HEK293 (cell line): ENCODE results near the gene COL1A1.
A peak's percentile ranks its signal among the peaks of the same experiment; 100 is the strongest.

Experiments
- AEBP2 ChIP-seq: fragments of 450-650 bp; formaldehyde crosslinking; IDR thresholded peaks from 2 replicates; pipeline ENCODE4 v1.5.1; 2016; ENCODE audit warnings: missing biosample characterization, missing genetic modification characterization, borderline replicate concordance
- BCL11B ChIP-seq: fragments of 450-650 bp; formaldehyde crosslinking; IDR thresholded peaks from 2 replicates; pipeline ENCODE4 v1.5.1; 2016; ENCODE audit warnings: low read depth, missing biosample characterization, missing genetic modification characterization
- GLI2 ChIP-seq: fragments of 450-650 bp; formaldehyde crosslinking; IDR thresholded peaks from 2 replicates; pipeline ENCODE4; 2017; ENCODE audit warnings: missing biosample characterization, missing genetic modification characterization, low read depth, borderline replicate concordance
- PRDM4 ChIP-seq: fragments of 450-650 bp; formaldehyde crosslinking; IDR thresholded peaks from 2 replicates; pipeline ENCODE4 v1.5.1; 2017; ENCODE audit warnings: missing biosample characterization, missing genetic modification characterization
- SCRT1 ChIP-seq: fragments of 450-650 bp; formaldehyde crosslinking; IDR thresholded peaks from 2 replicates; pipeline ENCODE4 v1.5.1; 2016; ENCODE audit warnings: missing biosample characterization, missing genetic modification characterization, borderline replicate concordance
- TRIM28 ChIP-seq: IDR thresholded peaks from 2 replicates; pipeline ENCODE4 v1.6.1; 2011; ENCODE audit warnings: low read length, control low read depth, borderline replicate concordance
- YY1 ChIP-seq: fragments of 450-650 bp; formaldehyde crosslinking; IDR thresholded peaks from 2 replicates; pipeline ENCODE4 v1.5.1; 2018; ENCODE audit warnings: missing biosample characterization, missing genetic modification characterization
- ZEB2 ChIP-seq: fragments of 450-650 bp; formaldehyde crosslinking; IDR thresholded peaks from 2 replicates; pipeline ENCODE4 v1.5.1; 2016; ENCODE audit warnings: missing biosample characterization, missing genetic modification characterization
- ZFHX2 ChIP-seq: fragments of 450-650 bp; formaldehyde crosslinking; conservative IDR thresholded peaks from 2 replicates; pipeline ENCODE4 v1.5.1; 2016; ENCODE audit warnings: missing biosample characterization, missing genetic modification characterization
- ZFP37 ChIP-seq: fragments of 450-650 bp; formaldehyde crosslinking; IDR thresholded peaks from 2 replicates; pipeline ENCODE4 v1.5.1; 2016; ENCODE audit warnings: missing biosample characterization, missing genetic modification characterization
- ZNF184 ChIP-seq: fragments of 450-650 bp; IDR thresholded peaks from 2 replicates; pipeline ENCODE4 v1.5.1; 2018; ENCODE audit warnings: missing biosample characterization, mild to moderate bottlenecking, missing genetic modification characterization
- ZNF223 ChIP-seq: fragments of 450-650 bp; formaldehyde crosslinking; IDR thresholded peaks from 2 replicates; pipeline ENCODE4 v1.5.1; 2016; ENCODE audit warnings: missing biosample characterization, missing genetic modification characterization
- ZNF266 ChIP-seq: fragments of 450-650 bp; formaldehyde crosslinking; IDR thresholded peaks from 2 replicates; pipeline ENCODE4 v1.5.1; 2016; ENCODE audit warnings: missing biosample characterization, missing genetic modification characterization, low read depth
- ZNF324 ChIP-seq: fragments of 450-650 bp; formaldehyde crosslinking; IDR thresholded peaks from 2 replicates; pipeline ENCODE4 v1.5.1; 2016; ENCODE audit warnings: missing biosample characterization, missing genetic modification characterization
- ZNF335 ChIP-seq: fragments of 450-650 bp; formaldehyde crosslinking; conservative IDR thresholded peaks from 2 replicates; pipeline ENCODE4 v1.5.1; 2016; ENCODE audit warnings: missing biosample characterization, missing genetic modification characterization
- ZNF416 ChIP-seq: fragments of 450-650 bp; formaldehyde crosslinking; IDR thresholded peaks from 2 replicates; pipeline ENCODE4 v1.5.1; 2016; ENCODE audit warnings: missing biosample characterization, missing genetic modification characterization
- ZNF518A ChIP-seq: fragments of 450-650 bp; formaldehyde crosslinking; conservative IDR thresholded peaks from 2 replicates; pipeline ENCODE4 v1.5.1; 2016; ENCODE audit warnings: low read depth, missing biosample characterization, missing genetic modification characterization
- ZNF561 ChIP-seq: fragments of 450-650 bp; IDR thresholded peaks from 2 replicates; pipeline ENCODE4 v1.5.1; 2018; ENCODE audit warnings: missing biosample characterization, missing genetic modification characterization, borderline replicate concordance
- ZNF660 ChIP-seq: fragments of 450-650 bp; IDR thresholded peaks from 2 replicates; pipeline ENCODE4 v1.5.1; 2018; ENCODE audit warnings: missing biosample characterization, mild to moderate bottlenecking, missing genetic modification characterization
- TF ChIP-seq, protein P1 (sequence below): fragments of 450-650 bp; formaldehyde crosslinking; IDR thresholded peaks from 2 replicates; pipeline ENCODE4 v1.5.1; 2016; ENCODE audit warnings: missing biosample characterization, missing genetic modification characterization
- TF ChIP-seq, protein P2 (sequence below): fragments of 450-650 bp; formaldehyde crosslinking; IDR thresholded peaks from 2 replicates; pipeline ENCODE4 v1.5.1; 2016; ENCODE audit warnings: missing biosample characterization, missing genetic modification characterization
- TF ChIP-seq, protein P3 (sequence below): fragments of 450-650 bp; formaldehyde crosslinking; IDR thresholded peaks from 2 replicates; pipeline ENCODE4 v1.5.1; 2016; ENCODE audit warnings: missing biosample characterization, missing genetic modification characterization

COL1A1 gene

DNA sequence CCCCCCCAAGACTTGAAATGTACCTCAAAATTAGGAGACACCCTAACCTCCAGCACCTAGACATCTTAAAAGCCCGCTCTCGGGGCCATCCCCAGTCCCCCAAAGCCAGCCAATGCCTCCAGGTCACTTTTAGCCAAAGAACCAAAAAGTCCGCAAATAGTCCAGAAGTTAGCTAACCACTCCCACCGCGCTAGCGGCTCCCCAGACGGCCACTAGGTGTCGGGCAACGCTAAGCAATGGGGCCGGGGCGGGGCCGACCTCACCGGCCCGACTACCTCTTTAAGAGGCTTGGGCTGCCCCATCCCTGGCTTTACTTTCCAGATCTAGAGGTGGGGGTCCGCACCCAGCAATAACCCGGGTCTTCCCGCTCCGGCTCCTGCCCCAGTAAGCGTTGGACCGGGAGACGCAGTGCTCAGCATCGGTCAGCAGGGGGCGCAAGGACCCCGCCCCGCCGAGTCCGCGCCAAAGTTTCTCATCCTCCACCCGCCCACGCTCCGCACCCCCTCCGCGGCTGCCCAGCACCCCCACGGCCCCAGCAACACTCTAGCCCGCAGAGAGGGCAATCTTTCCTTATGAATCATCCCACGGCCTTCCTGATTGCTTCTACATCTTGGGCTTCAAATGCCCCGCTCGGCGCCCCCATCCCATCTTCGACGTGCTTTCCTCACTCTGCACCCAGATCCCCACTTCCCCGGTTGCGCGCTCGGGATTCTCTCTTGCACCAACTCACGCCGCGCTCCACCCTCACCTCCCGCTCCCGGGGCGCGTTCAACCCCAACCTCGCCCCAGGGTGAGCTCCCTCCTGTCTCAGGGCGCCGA is 765 bp downstream of the COL1A1 start (continued):
- TF ChIP-seq ZEB2 (tag by site-specific recombination) (peak; percentile 83; the same call in 1 of the 2 replicates), ZNF184 (no peak), ZNF223 (tag by site-specific recombination) (no peak), TRIM28 (no peak), ZNF266 (tag by site-specific recombination) (no peak), ZNF416 (no peak), ZNF561 (peak; percentile 79; the same call in 1 of the 2 replicates), ZNF324 (tag by site-specific recombination) (peak; percentile 64; the same call in 1 of the 2 replicates), ZFP37 (0 out of 2 replicates have a peak, but pooled peaks have one; percentile 76), ZNF660 (tag by site-specific recombination) (peak; percentile 86), AEBP2 (tag by site-specific recombination) (no peak), YY1 (tag by site-specific recombination) (peak; percentile 35; the same call in 1 of the 2 replicates), BCL11B (tag by site-specific recombination) (0 out of 2 replicates have a peak, but pooled peaks have one; percentile 43), SCRT1 (tag by site-specific recombination) (no peak), GLI2 (tag by site-specific recombination) (no peak; the same call in 1 of the 2 replicates), ZNF518A (tag by site-specific recombination) (peak; percentile 15; the same call in 1 of the 2 replicates), ZNF335 (tag by site-specific recombination) (peak; percentile 69), ZFHX2 (tag by site-specific recombination) (peak; percentile 96), PRDM4 (tag by site-specific recombination) (no peak)
- TF ChIP-seq, protein P1, sequence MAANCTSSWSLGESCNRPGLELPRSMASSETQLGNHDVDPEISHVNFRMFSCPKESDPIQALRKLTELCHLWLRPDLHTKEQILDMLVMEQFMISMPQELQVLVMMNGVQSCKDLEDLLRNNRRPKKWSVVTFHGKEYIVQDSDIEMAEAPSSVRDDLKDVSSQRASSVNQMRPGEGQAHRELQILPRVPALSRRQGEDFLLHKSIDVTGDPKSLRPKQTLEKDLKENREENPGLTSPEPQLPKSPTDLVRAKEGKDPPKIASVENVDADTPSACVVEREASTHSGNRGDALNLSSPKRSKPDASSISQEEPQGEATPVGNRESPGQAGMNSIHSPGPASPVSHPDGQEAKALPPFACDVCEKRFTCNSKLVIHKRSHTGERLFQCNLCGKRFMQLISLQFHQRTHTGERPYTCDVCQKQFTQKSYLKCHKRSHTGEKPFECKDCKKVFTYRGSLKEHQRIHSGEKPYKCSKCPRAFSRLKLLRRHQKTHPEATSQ: 0 out of 2 replicates have a peak, but pooled peaks have one; percentile 29
- TF ChIP-seq, protein P2, sequence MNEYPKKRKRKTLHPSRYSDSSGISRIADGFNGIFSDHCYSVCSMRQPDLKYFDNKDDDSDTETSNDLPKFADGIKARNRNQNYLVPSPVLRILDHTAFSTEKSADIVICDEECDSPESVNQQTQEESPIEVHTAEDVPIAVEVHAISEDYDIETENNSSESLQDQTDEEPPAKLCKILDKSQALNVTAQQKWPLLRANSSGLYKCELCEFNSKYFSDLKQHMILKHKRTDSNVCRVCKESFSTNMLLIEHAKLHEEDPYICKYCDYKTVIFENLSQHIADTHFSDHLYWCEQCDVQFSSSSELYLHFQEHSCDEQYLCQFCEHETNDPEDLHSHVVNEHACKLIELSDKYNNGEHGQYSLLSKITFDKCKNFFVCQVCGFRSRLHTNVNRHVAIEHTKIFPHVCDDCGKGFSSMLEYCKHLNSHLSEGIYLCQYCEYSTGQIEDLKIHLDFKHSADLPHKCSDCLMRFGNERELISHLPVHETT (tag by site-specific recombination): peak; percentile 62; the same call in 1 of the 2 replicates
- TF ChIP-seq, protein P3, sequence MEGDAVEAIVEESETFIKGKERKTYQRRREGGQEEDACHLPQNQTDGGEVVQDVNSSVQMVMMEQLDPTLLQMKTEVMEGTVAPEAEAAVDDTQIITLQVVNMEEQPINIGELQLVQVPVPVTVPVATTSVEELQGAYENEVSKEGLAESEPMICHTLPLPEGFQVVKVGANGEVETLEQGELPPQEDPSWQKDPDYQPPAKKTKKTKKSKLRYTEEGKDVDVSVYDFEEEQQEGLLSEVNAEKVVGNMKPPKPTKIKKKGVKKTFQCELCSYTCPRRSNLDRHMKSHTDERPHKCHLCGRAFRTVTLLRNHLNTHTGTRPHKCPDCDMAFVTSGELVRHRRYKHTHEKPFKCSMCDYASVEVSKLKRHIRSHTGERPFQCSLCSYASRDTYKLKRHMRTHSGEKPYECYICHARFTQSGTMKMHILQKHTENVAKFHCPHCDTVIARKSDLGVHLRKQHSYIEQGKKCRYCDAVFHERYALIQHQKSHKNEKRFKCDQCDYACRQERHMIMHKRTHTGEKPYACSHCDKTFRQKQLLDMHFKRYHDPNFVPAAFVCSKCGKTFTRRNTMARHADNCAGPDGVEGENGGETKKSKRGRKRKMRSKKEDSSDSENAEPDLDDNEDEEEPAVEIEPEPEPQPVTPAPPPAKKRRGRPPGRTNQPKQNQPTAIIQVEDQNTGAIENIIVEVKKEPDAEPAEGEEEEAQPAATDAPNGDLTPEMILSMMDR (tag by site-specific recombination): peak; percentile 99
